Measurements from ENCODE around the gene C12orf42.

The C12orf42 gene

DNA sequence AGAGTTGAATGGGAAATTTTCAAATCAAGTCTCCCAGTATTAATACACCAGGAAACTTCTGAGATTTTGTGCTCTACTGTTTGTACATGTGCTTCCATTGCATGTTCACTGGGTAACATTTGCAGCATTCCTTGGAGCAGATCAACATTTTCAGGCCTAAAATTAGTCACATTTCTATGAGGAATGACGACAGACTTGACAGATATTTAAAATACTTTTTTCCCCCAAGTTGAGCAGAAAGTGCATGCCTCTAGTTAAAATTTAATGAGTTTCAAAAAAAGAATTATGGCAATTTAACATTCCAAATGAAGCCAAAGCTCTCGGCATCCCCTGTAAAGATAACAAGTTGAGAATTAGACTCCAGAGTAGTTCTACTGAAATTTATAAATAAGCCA, 72.3 kb downstream of the C12orf42 start:
- H3K9ac ChIP-seq, result no peak overlapping the region

GRCh38 chr12:103422746-103423515, 72.8 kb downstream of the C12orf42 start:
- Histone ChIP-seq H3K4me2 (ENCODE audit: low read length) (no peak overlapping the region), H3K27ac (no peak overlapping the region), H3K4me3 (ENCODE audit: low read depth, low read length) (no peak overlapping the region), H3K36me3 (ENCODE audit: control insufficient read depth, insufficient read depth, low read length) (no peaks in the 10 kb centered on the region), H3K9me3 (ENCODE audit: control insufficient read depth, low read length) (no peaks in the 10 kb centered on the region), H2AFZ (no peak overlapping the region), H3K9ac (no peak overlapping the region), H3K4me1 (no peaks in the 10 kb centered on the region), H3K27me3 (ENCODE audit: control insufficient read depth, insufficient read depth, low read length) (no peaks in the 10 kb centered on the region), H3K79me2 (no peaks in the 10 kb centered on the region)
- no peak for TF ChIP-seq CTCF (IDR thresholded peaks at IDR 0.05)

More for the DNA sequence above, 72.3 kb downstream of the C12orf42 start:
- H3K36me3 ChIP-seq (ENCODE audit: control insufficient read depth, insufficient read depth, low read length), result no peaks in the 10 kb centered on the region
- H3K79me2 ChIP-seq, result no peaks in the 10 kb centered on the region
- TF ChIP-seq CTCF (IDR thresholded peaks at IDR 0.05), result no peak
- no peak overlapping the region for H3K4me2 ChIP-seq (ENCODE audit: low read length)
- no peaks in the 10 kb centered on the region for H3K9me3 ChIP-seq (ENCODE audit: control insufficient read depth, low read length)
- no peaks in the 10 kb centered on the region for H3K27me3 ChIP-seq (ENCODE audit: control insufficient read depth, insufficient read depth, low read length)
- H3K27ac ChIP-seq, result no peak overlapping the region
- H3K4me3 ChIP-seq (ENCODE audit: low read depth, low read length), result no peak overlapping the region
- no peak overlapping the region for H2AFZ ChIP-seq
- no peaks in the 10 kb centered on the region for H3K4me1 ChIP-seq

DNA sequence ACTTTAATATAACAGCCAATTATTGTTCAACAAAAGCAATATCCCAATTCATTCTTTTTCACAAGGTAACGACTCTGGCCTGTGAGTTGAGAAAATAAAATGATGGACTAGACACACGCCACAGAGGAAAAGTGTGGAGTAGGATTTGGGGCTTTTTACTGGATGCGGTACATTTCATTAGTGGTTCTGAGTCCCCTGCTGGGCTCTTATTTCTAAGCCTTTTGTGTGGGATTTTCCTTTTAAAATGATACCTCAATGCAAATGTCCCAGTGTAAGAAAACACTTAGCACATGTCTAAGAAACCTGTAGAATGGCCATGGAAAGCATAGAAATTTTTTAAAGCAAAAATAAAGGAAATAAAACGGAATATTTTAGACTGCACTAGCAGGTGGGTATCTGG, 73.4 kb downstream of the C12orf42 start:
- H3K27me3 ChIP-seq (ENCODE audit: control insufficient read depth, insufficient read depth, low read length), result no peaks in the 10 kb centered on the region
- no peaks in the 10 kb centered on the region for H3K4me1 ChIP-seq
- no peaks in the 10 kb centered on the region for H3K79me2 ChIP-seq
- no peak for TF ChIP-seq CTCF (IDR thresholded peaks at IDR 0.05)
- no peak overlapping the region for H3K4me2 ChIP-seq (ENCODE audit: low read length)
- H3K9me3 ChIP-seq (ENCODE audit: control insufficient read depth, low read length), result no peaks in the 10 kb centered on the region
- no peak overlapping the region for H3K9ac ChIP-seq
- H3K27ac ChIP-seq, result no peak overlapping the region
- H3K4me3 ChIP-seq (ENCODE audit: low read depth, low read length), result no peak overlapping the region
- no peaks in the 10 kb centered on the region for H3K36me3 ChIP-seq (ENCODE audit: control insufficient read depth, insufficient read depth, low read length)
- no peak overlapping the region for H2AFZ ChIP-seq

DNA sequence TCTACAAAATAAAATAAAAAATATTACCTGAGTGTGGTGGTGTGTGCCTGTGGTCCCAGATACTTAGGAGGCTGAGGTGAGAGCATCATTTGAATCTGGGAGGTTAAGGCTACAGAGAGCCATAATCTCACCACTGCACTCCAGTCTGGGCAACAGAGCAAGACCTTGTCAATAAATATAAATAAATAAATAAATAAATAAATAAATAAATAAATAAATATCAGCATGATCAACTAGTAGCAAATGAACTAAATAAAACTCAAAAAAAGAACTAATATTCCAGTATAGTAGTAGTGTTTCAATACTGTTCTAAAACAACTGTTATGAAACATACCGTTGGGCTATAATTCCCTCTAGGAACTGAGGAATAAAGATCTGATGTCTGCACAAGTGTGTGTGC, 74.4 kb downstream of the C12orf42 start:
- no peaks in the 10 kb centered on the region for H3K4me1 ChIP-seq
- H3K4me2 ChIP-seq (ENCODE audit: low read length), result no peak overlapping the region
- TF ChIP-seq CTCF (IDR thresholded peaks at IDR 0.05), result no peak
- no peak overlapping the region for H3K4me3 ChIP-seq (ENCODE audit: low read depth, low read length)
- H2AFZ ChIP-seq, result no peak overlapping the region
- H3K9ac ChIP-seq, result no peak overlapping the region
- no peaks in the 10 kb centered on the region for H3K36me3 ChIP-seq (ENCODE audit: control insufficient read depth, insufficient read depth, low read length)
- H3K79me2 ChIP-seq, result no peaks in the 10 kb centered on the region
- H3K27me3 ChIP-seq (ENCODE audit: control insufficient read depth, insufficient read depth, low read length), result no peaks in the 10 kb centered on the region
- no peak overlapping the region for H3K27ac ChIP-seq
- no peaks in the 10 kb centered on the region for H3K9me3 ChIP-seq (ENCODE audit: control insufficient read depth, low read length)

- Histone ChIP-seq H3K27me3 (ENCODE audit: control insufficient read depth, insufficient read depth, low read length) (no peaks in the 10 kb centered on the region), H3K4me2 (ENCODE audit: low read length) (no peak overlapping the region), H3K36me3 (ENCODE audit: control insufficient read depth, insufficient read depth, low read length) (no peaks in the 10 kb centered on the region), H3K4me3 (ENCODE audit: low read depth, low read length) (no peak overlapping the region), H3K4me1 (no peaks in the 10 kb centered on the region), H2AFZ (no peak overlapping the region), H3K79me2 (no peaks in the 10 kb centered on the region), H3K27ac (no peak overlapping the region), H3K9ac (no peak overlapping the region), H3K9me3 (ENCODE audit: control insufficient read depth, low read length) (no peaks in the 10 kb centered on the region)
- no peak for TF ChIP-seq CTCF (IDR thresholded peaks at IDR 0.05)
These were observed 80.1 kb downstream of the C12orf42 start for GRCh38 chr12:103415681-103416080.

All from parathyroid adenoma (tissue), 2 donors.